Fibroblast of the aortic adventitia (primary cell): ENCODE results near the gene CINP. TPM values are rescaled to one million over a fixed set of nuclear protein-coding genes. Genes with fewer than 3 reads are reported as not detected.

Experiments used
- DNase-seq: peaks from one replicate; pipeline ENCODE4 v3.0.0-alpha.2; 2010; ENCODE audit warnings: low read depth
- H3K4me3 ChIP-seq: 2 replicates; pipeline ENCODE4 v1.5.1; 2011; ENCODE audit warnings: low read depth, mild to moderate bottlenecking, control low read depth, low read length, moderate library complexity
- total RNA-seq: library from RNA; depleted of rRNA; stranded (reverse); fragments of >200 nt; gene quantifications from 2 replicates; pipeline ENCODE4 v1.2.3, GENCODE V29; 2012; ENCODE audit warnings: low replicate concordance
- TF ChIP-seq, protein P1 (sequence below): IDR thresholded peaks from 2 replicates; pipeline ENCODE4 v1.5.1; 2011; ENCODE audit warnings: mild to moderate bottlenecking, low read length, control low read depth, inconsistent platforms; ENCODE audit not compliant: insufficient read depth

CINP gene
- total RNA-seq, 1 donor: 41.9 TPM

DNA sequence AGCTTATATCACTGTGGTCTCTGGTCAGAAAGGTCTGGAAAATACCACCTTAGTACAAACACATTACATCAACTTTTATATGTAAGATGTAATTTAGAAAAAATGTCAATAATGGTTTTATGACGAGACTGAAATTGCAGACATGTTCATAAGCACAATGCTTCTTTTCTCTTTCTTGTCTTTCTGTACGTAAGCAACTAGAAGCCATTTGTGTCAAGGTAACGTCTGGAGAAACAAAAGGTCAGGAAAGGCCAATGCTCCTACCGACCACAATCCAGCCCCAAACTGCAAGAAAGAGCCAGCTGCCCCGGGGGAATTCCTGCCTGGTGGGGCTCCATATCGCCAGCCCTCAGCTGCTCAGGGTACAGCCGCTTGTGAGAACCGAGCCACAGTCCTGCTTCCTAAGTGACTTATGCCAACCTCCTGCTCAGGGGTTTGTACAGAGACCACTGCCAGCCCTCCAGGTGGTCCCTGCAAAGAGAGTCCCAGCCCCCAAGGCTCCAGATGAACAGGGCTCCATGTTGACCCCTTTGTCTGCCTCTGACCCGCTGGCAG, 36.8 kb downstream of the CINP start:
- DNase-seq: no peak
- no peak overlapping the region for H3K4me3 ChIP-seq
- TF ChIP-seq, protein P1, sequence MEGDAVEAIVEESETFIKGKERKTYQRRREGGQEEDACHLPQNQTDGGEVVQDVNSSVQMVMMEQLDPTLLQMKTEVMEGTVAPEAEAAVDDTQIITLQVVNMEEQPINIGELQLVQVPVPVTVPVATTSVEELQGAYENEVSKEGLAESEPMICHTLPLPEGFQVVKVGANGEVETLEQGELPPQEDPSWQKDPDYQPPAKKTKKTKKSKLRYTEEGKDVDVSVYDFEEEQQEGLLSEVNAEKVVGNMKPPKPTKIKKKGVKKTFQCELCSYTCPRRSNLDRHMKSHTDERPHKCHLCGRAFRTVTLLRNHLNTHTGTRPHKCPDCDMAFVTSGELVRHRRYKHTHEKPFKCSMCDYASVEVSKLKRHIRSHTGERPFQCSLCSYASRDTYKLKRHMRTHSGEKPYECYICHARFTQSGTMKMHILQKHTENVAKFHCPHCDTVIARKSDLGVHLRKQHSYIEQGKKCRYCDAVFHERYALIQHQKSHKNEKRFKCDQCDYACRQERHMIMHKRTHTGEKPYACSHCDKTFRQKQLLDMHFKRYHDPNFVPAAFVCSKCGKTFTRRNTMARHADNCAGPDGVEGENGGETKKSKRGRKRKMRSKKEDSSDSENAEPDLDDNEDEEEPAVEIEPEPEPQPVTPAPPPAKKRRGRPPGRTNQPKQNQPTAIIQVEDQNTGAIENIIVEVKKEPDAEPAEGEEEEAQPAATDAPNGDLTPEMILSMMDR: no peak

DNA sequence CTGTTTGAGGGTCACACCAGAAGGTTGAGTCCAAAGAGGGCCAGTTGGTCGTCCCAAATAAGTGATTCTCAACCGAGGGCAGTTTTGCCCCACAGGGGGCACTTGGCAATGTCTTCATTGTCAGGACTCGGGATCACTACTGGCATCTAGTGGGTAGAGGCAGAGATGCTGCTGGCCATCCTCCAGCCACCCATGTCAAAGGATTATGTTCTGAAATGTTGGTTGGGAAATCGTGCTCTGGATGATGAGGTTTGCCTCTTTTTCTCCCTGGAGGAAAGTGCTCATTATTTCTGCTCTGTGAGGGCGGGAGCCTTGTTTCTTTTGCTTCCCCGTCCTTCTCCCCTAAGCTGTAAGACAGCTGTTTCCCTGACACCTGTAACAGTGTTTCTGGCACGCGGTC, 39.6 kb downstream of the CINP start:
- TF ChIP-seq, protein P1: peak; percentile 74
- DNase-seq: peak; percentile 88
- no peak overlapping the region for H3K4me3 ChIP-seq

DNA sequence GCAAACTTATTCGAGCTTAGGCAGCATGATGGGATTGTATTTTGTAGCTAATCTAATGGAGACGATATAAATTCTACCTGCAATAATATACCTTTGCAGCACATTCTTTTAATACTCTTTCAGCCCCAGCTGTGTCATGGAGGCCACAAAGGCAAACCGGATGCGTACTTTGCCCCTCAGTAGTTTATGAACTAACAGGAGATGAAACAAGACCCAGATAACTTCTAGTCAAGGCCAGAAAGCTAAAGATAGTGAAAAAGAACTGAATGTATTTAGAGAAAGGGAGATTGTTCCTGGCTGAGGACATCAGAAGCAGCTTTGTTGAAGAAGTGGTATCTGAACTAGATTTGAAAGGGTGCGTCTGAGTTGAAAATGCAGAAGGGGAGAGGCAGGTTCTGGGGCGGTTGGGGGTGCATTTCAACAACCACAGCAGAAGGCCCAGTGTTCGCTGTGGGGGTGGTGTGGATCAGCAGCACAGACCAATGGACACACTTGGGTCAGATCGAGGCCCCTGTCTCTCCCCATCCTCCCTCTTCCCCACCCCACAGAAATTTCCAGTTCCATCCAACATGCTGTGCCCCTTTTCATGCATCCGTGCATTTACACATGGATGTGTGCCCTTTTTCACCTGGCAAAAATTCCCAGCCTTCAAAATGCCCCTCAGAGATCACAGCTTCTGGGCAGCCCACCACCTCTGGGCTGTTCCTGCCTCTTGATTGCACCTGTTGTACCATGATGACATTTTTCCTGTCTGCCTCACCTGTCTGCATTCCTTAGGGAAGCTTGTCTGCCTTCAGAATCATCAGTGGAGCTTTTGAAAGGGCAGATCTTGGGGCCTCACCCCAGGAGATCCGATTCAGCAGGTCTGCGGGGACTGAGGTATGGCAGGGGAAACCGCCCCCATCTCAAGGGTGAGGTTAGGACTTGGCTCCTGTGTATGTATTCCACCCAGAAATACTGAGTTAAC, 41.0 kb downstream of the CINP start:
- no peak for DNase-seq
- no peak overlapping the region for H3K4me3 ChIP-seq
- TF ChIP-seq, protein P1: no peak

DNA sequence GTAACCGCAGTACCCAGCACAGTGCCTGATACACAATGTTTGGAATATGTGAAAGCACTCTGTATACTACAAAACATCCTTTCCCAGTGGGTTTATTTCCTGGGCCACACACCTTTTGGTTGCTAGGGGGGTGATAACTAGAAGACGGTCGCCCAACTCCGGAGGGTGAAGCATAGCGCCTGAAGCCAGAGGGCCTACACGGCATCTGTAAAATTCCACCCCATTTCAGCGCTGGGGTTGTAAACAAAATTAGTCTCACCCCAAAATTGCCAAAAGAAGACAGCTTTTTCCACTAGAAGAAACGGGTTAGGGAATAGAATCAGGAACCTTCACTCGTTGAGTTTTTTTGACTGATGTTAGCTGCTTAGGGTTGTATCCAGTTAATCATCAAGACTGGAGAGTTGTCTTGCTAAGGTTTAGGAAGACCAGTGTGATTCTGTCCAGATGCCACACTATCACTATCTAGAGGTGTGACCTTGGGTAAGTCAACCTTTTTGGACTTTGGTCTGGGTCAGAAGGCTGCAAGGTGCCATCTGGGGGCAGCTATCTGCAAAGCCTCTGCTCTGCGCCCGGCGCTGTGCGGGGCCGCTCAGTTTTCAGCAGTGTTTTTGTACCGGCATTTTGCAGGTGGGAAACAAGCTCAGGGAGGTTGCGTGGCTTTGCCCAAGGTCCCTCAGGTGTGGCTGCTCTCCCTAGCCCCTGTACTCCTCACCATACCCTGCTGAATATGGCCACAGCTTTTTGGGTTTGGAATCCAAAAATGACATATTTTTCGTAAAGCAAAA, 41.8 kb downstream of the CINP start:
- TF ChIP-seq, protein P1: no peak
- DNase-seq: no peak
- H3K4me3 ChIP-seq: peak overlapping the region; percentile 84

DNA sequence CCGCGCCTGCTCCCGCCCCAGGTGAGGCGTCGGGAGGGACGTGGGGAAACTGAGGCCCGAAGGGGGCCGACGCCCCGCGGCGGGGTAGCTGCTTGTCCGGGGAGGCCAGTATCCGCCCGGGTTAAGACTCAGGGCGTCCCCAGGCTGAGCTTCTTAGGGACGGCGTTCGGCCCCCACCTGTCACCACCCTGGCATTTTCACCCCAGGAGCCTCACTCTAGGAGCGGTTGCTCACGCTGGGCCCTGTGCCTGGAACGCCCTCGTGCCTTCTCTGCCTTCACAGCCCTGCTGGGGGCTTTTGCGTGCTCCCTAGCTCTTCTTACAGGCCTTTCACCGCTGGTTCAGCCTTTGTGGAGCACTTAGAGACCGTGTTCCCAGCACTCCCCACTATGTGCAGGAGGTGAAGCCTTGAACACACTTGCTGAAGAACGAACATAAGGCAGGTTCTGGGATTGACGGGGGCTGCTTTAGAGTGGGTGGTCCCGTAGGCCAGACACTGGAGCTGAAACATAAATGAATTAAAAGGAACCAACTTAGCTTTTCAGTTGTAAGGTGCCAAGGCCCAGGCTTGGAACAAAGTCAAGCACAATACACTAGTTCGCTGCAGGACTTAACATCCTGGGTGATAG, 42.5 kb downstream of the CINP start:
- peak overlapping the region; percentile 84 for H3K4me3 ChIP-seq
- DNase-seq: peak; percentile 58
- TF ChIP-seq, protein P1: no peak

DNA sequence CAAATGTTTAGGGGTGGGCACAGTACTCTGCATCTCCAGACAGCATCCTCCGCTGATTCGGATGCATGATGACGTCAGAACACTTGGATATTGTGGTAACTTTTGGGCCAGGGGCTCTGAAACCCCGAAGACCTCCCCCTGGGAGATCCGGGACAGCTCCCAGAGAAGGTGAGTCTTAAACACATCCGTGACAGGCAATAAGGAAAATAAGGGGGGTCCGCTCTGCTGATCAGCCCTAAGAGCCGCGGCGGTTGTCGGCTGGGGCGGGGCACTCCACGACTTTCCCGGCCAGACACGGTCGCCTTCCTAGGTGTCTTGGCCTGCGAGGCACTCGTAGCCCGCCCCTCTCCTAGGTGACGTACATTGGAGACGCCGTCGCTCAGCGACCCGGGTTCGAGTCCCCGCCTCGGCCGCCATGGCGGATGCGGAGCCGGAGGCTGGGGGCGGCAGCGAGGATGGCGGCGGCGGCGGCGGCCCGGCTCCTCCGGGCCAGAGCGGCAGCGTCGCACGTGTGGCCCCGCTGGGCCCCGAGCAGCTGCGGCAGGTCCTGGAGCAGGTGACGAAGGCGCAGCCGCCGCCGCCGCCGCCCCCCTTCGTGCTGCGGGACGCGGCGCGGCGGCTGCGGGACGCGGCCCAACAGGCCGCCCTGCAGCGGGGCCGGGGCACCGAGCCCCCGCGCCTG, 43.2 kb downstream of the CINP start, which contains the start of gene ZNF839:
Gene ZNF839 (plus strand): TSS at position 396 of the 682 bp plus-strand sequence. CDS start 20 bp downstream, at position 416.
- TF ChIP-seq, protein P1: no peak
- DNase-seq: peak; percentile 88
- peak within 1 kb of the TSS; percentile 84 for H3K4me3 ChIP-seq
